HG02870 (cell line): ENCODE measurements around the gene IRF9.
"Not testable (repeated sequence)": the region's sequence is repeated elsewhere in the genome, so short reads cannot be mapped to it uniquely, and the experiment has no call there.

Source experiments
- ATAC-seq: cut with Tn5 transposase; IDR thresholded peaks from one replicate; pipeline ENCODE4 v1.9.1; 2021; ENCODE audit warnings: mild to moderate bottlenecking, moderate library complexity; ENCODE audit not compliant: unreplicated experiment

IRF9 gene

DNA sequence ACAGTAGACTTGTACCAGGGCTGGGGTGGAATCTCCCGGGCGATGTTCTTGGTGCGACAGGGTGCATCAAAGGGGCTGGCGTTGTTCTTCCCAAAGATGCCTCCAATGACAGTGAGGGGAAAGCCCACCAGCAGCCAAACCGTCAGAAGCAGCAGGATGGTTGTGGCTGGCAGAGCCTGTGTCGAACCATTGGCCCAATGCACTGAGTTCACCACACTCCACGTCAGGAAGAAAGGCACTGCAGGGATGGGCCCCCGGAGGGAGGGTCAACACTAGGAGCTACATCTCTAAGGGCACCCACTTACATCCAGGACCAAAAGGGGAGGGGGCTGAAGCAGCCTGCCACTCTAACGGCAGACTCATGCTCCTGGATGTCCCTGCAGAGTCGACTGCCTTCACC is 29.4 kb downstream of the IRF9 start:
- no peak for ATAC-seq

DNA sequence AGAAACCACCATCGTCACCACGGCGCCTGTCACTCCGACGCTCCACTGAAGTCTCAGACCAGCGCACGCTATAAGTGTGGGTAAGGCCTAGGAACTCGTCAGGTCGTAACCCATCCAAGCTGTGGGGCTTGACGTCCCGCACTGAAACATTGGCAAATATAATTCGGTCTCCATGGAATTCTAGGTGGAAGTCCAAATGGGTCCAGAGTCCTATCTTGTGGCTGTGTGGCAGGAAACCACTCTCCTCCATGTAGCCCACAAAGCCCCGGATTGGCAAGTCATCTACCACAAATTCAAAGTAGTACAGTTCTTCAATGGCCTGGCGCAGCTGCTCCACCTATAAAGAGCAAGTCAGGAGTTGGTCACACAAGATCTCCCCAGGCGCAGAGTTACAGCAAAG is 31.9 kb downstream of the IRF9 start:
- no peak for ATAC-seq

DNA sequence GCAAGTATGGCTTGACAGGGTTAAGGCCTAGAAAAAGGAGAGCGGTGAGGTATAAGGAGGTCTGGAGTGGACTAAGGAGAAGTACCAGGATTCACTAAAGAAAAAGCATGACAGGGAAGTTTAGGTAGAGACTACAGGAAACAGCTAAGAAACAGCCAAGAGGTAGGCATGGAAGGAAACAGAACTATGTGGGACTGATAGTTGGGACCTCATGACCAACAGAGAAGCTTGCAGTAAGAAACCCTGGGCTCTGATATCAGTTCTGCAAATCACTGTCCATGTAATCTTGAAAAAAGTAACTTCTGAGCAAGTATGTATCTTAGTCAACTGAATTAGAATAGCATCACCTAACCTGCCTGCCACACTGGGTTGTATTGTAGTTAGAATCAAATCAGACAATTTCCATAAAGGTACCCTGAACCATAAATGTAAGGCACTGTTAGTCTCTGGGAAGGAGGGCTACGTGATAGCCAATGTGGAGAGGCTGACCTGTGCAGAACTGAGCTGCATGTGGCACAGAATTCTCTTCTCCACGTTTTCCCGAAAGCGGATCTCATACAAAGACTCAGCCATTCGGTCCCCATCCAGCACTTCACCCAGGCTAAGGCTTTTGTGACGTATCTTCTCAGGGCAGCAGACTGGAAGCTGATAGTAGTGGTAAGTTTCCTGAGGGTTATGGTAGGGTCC is 33.3 kb downstream of the IRF9 start:
- ATAC-seq: no peak

DNA sequence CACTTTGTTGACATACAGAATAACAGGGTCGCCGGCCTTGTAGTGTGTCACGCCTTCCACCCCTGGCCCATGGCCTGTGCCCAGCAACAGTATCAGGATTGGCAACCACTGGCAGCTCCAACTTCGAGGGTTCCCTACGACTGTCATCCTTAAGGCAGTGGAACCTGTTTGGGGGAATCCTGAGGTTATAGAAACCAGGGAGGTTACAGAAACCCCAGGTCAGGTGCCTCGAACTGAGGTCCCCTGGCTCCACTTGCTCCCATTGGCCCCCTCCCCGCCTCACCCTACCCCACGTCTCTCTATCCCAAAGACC is 33.8 kb downstream of the IRF9 start:
- no peak for ATAC-seq

DNA sequence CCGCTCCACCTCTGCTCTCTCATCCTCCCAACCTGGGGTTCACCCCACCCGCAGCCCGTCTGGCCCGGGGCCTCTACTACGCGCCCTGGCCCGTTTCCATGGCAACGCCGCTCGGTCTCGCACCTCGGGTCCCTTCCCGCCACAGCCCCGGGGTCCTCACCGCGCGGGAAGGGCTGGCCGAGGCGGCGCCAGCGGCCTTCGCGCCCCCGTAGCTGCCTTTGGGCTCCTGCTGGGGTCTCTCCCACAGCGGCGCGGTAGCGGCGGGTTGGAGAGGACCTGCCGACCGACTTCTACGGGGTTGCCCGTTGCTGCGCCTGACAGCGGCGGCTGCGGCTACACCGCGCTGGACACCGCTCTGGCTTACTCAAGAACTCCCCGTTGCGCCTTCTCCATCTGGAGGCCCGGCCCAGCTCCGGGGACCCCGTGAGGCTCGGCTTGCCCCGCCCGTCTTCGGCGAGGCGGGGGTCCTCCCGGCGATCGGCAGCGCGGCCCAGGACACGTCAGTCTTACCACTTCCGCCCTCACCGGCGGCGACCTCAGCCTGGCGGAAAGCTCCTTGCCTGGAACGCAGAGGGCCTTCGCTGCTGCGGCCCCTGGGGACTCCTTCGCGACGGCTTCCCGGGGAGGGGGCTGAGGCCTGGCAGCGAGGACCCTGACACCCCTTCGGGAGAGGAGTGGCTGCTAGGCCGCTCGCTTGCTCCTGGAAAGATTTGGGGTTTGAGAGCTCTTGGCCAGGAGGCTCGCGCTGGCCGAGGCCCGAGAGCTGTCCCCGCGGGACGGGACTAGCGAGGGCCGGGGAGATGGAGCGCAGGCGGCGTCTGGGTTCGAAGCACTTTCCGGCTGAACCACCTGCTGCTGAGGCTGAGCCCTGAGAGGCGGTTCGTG is 34.4 kb downstream of the IRF9 start, which contains the start of gene TM9SF1:
TM9SF1 (minus strand) TSS at position 256 of the 885 bp plus-strand sequence. CDS start 422 bp downstream, outside the sequence.
- peak; percentile 79 for ATAC-seq

DNA sequence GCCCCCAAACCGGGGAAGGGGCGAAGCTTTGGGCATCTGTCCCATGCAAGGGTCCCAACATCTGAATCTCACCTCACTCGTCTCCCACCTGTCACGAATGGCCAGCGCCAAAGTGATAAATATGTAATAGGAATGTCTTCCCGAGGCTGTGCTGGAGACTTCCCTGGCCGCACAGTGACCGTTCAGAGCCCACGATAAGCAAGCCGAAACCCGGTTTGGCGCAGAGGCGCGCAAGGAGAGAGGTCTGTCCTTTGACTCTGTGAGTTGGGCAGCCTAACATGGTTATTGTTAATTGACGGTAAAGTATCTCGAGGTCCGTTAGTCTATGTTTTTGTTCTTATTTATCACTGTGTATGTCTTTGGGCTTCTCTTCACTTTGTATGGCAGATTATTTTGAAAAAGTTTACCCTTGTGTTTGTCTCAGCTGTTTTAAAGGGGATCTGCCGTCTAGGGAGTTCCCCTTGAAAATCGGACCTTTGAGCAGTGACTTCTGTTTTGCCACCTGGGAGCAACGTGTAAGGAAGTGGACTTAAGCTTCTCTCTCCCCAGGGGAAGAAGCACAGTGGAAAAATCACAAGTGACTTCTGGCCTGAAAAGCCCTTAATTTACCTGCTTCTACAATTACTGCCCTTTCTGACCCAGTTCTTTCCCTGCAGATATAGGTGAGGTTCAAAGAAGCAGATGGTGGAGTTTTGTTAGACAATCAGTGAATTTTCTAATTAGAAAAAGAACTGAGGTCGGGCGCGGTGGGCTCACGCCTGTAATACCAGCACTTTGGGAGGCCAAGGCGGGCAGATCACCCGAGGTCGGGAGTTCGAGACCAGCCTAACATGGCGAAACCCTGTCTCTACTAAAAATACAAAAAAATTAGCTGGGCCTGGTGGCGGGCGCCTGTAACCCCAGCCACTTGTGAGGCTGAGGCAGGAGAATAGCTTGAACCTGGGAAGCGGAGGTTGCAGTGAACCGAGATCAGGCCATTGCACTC is 35.3 kb downstream of the IRF9 start:
- peak; percentile 30 for ATAC-seq

DNA sequence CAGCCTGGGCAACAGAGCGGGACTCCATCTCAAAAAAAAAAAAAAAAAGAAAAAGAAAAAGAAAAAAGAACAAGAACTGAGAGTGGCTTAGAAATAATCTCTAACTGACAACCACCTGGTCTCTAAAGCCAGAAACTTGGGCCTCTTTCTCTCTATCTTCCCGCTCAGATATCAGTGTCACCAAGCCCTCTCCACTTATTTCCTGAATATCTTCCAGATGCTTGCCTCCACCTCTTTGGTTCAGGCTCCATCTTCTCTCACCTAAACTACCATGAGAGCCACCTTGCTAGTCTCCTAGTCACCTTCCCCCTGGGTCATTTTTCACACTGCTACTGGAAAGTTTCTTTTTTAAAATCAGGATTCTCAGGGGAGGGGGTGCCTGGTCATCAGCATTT is 36.0 kb downstream of the IRF9 start:
- ATAC-seq: no peak

DNA sequence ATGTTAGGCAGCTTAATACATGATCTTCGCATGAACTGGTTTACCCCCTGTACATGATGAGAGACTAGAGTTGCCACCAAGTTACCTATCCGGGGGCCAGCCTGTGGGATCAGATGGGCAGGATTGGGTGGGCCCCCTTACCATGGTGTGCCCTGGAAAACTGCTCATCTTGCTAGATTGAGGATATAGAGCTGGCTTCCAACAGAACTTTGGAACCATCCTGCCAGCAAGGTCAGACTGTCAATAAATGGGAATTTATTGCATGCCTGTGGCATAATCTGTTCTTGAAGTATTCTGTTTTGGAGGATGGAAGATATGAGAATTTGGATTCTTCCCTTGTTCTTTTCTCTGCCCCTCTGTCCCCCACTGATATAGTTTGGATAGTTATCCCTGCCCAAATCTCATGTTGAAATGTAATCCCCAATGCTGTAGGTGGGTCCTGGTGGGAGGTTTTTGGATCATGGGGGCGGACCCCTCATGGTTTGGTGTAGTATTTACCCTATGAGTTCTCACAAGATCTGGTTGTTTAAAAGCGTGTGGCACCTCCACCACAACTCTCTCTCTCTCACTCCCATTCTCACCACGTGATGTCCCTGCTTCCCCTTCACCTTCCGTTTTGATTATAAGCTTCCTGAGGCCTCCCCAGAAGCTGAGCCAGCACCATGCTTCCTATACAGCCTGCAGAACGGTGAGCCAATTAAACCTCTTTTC is 37.9 kb downstream of the IRF9 start:
- ATAC-seq: no peak

DNA sequence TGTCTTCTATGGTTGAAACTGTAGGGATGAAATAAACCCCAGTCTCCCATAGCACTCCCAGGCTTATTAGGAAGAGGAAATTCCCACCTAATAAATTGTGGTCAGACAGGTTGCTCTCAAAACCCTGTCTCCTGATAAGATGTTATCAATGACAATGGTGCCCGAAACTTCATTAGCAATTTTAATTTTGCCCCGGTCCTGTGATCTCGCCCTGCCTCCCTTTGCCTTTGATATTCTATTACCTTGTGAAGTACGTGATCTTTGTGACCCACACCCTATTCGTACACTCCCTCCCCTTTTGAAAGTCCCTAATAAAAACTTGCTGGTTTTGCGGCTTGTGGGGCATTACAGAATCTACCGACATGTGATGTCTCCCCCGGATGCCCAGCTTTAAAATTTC is 41.5 kb downstream of the IRF9 start:
- not testable (repeated sequence) for ATAC-seq

DNA sequence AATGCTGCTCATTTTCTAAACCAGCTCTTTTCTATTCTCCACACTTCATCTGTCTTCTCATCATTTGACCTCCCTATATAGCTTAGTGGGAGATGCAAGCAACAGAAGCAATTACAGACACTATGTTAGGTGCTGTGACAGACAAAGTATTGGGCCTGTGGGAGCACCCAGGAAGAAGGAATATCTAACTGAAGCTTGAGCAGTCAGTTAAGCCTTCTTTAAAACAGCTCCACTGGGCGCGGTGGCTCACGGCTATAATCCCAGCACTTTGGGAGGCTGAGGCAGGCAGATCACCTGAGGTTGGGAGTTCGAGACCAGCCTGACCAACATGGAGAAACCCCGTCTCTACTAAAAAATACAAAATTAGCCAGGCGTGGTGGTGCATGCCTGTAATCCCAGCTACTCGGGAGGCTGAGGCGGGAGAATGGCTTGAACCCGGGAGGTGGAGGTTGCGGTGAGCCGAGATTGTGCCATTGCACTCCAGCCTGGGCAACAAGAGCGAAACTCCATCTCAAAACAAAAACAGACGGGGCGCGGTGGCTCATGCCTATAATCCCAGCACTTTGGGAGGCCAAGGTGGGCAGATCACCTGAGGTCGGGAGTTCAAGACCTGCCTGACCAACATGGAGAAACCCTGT is 42.3 kb downstream of the IRF9 start:
- ATAC-seq: not testable (repeated sequence)

DNA sequence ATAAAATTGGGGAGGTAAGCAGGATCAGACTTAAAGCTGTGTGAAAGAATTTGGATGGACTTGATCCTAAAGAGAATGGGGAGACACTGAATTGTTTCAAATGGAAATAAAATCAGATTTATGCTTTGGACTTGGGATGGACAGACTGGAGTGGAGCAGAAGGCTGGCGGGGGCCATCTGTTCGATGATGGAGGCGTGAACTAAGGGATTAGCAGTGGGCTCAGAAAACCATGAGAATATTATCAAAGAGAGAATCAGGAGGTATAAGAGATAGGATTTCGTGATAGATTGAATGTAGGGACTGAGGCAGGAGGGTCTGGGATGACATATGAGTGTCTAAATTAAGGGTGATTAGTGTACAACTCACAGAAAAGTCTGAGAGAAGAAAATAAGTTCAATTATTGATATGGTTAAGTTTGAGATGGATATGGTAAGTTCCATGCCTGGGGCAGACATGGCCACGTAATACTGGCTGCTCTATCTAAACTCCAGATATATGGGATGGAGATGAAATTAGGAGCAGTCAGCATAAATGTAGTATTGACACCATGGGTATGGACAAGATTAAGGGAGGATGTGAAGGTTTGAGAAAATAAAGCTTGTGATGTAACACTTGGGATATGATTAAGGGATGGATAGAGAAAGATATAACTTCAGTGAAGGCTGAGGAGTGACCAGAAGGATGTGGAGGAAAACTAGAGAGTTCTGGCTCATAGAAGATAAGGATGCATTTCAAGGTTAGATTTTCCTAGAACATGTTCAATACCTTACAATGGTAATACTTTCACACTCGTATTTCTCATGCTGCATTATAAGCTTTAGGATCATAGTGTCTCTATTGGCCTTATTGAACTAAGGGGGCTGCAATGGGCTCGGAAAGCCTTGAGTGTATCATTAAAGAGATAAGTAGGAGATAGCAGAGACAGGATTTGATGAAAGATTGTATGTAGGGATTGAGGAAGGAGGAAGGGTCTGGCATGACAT is 43.4 kb downstream of the IRF9 start:
- ATAC-seq: no peak

DNA sequence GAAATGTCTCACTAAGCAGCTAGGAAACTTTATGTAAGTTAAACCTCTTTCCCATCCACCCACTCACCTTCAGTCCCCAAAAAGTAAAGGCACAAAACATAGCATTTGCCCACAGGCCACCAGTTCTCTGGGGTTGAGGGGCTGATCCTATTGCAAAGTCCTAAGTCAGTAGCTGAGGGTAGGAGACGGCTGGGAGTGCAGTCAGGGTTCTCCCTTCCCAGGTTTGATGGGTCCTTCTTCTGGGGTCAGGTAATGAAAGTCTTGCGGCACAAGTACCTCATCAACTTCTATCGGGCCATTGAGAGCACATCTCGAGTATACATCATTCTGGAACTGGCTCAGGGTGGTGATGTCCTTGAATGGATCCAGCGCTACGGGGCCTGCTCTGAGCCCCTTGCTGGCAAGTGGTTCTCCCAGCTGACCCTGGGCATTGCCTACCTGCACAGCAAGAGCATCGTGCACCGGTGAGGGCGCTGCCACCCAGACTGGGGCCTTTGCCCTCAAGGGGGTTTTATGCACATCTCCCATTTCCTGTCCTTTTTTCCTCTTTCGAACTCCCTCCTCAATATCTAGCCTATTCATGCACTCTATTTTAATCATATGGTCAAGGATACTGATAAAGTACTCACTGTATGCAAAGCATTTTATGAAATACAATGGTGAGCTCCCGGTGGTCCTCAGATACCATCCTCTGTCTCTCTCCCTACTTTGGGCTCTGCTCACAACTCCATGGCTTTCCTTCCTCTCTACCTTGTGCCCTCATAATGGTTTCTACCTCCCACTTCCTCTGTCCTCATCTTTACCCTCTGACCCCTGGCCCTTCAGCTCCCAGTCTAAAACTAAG is 45.4 kb downstream of the IRF9 start:
- no peak for ATAC-seq

DNA sequence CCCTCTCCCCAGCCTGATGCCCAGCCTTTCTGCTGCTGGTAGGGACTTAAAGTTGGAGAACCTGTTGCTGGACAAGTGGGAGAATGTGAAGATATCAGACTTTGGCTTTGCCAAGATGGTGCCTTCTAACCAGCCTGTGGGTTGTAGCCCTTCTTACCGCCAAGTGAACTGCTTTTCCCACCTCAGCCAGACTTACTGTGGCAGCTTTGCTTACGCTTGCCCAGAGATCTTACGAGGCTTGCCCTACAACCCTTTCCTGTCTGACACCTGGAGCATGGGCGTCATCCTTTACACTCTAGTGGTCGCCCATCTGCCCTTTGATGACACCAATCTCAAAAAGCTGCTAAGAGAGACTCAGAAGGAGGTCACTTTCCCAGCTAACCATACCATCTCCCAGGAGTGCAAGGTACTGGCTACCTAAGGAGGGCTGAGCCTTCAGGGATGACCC is 46.1 kb downstream of the IRF9 start:
- ATAC-seq: no peak

DNA sequence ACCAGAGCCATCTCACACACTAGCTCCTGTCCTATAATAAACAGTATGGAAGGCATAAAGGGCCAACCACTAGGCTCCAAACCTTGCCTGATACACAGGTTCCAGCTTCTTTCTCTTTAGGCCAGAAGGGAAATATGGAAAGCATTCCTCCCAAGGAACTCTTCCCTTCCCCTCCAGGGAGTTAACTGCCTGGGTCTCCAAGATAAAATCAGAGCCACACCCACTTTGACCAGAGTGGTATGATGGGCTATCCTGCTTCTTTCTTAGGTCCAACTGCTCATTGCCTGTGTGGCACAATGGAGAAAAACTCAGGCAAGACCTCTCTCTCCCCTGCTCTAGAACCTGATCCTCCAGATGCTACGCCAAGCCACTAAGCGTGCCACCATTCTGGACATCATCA is 46.6 kb downstream of the IRF9 start:
- no peak for ATAC-seq

DNA sequence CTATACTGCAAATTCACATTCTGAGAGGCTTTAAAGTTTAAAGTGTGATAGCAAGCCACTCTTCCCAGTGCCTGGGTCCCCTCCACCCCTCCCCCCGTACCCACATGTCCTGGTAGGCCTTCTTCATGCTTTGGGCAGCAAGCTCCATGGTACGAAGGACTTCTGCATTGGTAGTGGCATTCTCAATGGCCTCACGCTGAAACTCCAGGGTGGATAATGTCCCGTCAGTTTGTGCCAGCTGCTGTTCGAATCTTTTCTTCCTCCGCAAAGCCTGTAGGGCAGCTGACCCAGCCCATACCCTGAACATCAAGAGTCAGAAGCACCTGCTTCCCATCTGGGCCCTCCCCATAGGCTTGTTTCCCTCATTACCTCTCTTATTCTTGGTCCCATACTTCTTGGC is 50.2 kb downstream of the IRF9 start:
- no peak for ATAC-seq

DNA sequence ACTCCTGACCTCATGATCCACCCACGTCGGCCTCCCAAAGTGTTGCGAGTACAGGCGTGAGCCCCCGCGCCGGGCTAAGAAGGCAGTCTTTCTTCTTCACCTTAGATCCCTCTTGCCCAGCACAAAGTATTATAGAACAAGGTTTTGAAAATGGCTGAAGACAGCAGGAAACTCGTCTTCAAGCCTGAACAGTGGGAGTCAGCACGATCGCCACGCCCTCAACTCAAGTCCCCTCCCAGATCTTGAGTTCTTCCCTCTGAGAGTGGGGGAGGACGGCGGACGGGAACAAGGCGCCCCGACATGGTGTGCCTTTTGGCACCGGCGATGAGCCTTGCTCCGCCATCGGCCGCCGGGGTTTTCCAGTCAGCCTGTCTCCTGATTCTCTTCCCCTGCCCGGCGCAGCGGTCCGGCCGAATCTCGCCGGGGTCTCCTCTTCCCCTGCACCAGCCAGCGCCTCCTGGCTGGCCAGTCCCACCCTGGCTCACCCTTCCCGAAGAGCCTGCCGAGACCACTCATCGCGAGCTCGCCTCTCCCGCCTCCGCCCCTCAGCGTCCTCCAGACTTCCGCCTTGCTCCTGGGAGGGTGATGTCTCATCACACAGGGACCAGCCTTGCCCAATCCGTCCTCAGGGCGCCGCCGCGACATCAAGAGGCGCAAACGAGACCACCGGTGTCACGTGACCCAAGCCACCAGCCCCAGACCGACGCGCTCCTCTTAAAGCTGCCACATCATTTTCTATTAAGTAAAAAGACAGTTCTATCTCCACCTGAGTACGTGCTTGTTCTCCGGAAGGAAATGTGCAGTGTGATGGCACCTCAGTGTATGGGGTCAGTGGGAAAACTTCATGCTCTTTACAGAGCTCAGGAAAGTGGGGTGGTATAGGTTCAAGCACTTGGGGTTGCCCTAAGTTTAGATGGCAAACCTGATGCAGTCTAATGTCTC is 52.1 kb downstream of the IRF9 start, which contains the start of gene CHMP4A:
CHMP4A (minus strand) TSS at position 565 of the 942 bp plus-strand sequence; CDS start at position 516, 49 bp downstream.
- peak; percentile 76 for ATAC-seq
